Breast epithelium (tissue), 3 donors: ENCODE measurements around the gene HRH1.

ENCODE experiments used
- POLR2A ChIP-seq: fragments of 450-650 bp; IDR thresholded peaks from one replicate; pipeline ENCODE4 v1.6.1; 2016; ENCODE audit warnings: antibody characterized with exemption, mild to moderate bottlenecking, moderate library complexity
- TF ChIP-seq, protein P1 (sequence below), 3 donors: fragments of 450-650 bp; IDR thresholded peaks; one replicate each; pipeline ENCODE4 v1.5.1; 2016 to 2017; ENCODE audit warnings: antibody characterized with exemption in 3 of 3, mild to moderate bottlenecking in 3 of 3, moderate library complexity in 3 of 3

DNA sequence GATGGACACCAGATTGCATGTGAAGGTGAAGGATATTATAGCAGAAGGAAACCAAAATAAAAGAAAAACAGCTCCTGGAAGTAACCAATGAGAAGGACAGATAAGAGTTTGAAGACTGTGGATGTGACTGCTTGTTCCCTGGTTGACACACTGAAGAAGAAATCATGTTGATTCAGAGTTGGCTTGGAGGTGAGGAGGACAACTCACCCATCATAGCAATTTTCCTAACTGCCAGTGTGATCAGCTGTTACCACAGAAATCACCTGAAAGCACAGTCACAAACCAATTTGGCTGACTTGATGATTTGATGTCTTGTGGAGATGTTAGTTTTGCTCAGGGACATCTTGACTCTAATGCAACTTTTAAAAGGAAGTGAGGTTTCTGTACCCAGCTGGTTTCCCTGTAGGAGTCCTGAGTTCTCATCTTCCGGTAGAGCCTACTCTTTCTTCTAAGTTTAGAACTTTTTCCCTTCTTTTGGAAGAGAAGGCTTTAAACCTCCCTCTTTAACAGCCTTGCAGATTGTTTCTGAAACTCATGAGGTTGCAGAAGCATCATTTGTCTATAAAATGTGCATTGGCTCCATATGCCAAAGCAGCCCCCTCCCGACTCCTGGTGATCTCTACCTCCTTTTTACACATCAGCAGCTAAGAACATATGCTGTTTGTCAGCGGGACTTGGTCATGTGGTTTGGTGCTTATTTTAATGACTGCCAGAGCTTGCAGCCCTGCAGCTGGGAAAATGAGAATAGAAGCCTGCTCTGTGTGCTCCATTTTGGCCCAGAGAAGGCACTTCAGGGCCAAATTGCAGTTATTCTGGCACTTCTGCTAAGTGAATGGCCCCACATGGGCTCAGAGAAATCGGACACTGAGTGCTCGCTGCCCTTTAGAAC, 128.2 kb downstream of the HRH1 start:
- no peak for TF ChIP-seq POLR2A
- TF ChIP-seq, protein P1, sequence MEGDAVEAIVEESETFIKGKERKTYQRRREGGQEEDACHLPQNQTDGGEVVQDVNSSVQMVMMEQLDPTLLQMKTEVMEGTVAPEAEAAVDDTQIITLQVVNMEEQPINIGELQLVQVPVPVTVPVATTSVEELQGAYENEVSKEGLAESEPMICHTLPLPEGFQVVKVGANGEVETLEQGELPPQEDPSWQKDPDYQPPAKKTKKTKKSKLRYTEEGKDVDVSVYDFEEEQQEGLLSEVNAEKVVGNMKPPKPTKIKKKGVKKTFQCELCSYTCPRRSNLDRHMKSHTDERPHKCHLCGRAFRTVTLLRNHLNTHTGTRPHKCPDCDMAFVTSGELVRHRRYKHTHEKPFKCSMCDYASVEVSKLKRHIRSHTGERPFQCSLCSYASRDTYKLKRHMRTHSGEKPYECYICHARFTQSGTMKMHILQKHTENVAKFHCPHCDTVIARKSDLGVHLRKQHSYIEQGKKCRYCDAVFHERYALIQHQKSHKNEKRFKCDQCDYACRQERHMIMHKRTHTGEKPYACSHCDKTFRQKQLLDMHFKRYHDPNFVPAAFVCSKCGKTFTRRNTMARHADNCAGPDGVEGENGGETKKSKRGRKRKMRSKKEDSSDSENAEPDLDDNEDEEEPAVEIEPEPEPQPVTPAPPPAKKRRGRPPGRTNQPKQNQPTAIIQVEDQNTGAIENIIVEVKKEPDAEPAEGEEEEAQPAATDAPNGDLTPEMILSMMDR (IDR thresholded peaks at IDR 0.05), result no peak
